DND-41 (cell line): ENCODE measurements around the gene ENPP6.

Source experiments
- ATAC-seq: fragments of 200-7000 bp; cut with Tn5 transposase; 3 replicates; pipeline ENCODE4 v1.9.1; 2021; ENCODE audit warnings: low read depth; ENCODE audit not compliant: insufficient read depth
- DNase-seq: peaks from one replicate; pipeline ENCODE4 v3.0.0-alpha.2; 2020
- H2AFZ ChIP-seq: 2 replicates; pipeline ENCODE4 v1.6.0; 2012; ENCODE audit warnings: low read depth, low read length
- H3K27ac ChIP-seq: 2 replicates; pipeline ENCODE4 v1.5.1; 2012; ENCODE audit warnings: low read length, inconsistent platforms
- H3K27me3 ChIP-seq: fragments of 200-600 bp; sonication (generic); 2 replicates; pipeline ENCODE4 v1.6.0; 2012; ENCODE audit warnings: low read length, mild to moderate bottlenecking, inconsistent platforms; ENCODE audit not compliant: insufficient read depth, poor library complexity
- H3K36me3 ChIP-seq: 2 replicates; pipeline ENCODE4 v1.5.1; 2012; ENCODE audit warnings: low read length, inconsistent platforms; ENCODE audit not compliant: insufficient read depth
- H3K4me1 ChIP-seq: 2 replicates; pipeline ENCODE4 v1.5.1; 2012; ENCODE audit warnings: mild to moderate bottlenecking, low read length; ENCODE audit not compliant: insufficient read depth
- H3K4me2 ChIP-seq: 2 replicates; pipeline ENCODE4 v1.6.0; 2012; ENCODE audit warnings: mild to moderate bottlenecking, moderate library complexity, low read length, inconsistent platforms; ENCODE audit not compliant: insufficient read depth
- H3K4me3 ChIP-seq, 2 experiments: fragments of 200-600 bp in 1 of 2; shearing (Covaris generic) in 1 of 2; 2 replicates each; pipeline ENCODE4 v1.5.1; 2012 to 2016; ENCODE audit warnings: inconsistent platforms in 2 of 2, low read length in 2 of 2, mild to moderate bottlenecking in 2 of 2, low read depth in 1 of 2, moderate library complexity in 1 of 2
- H3K79me2 ChIP-seq: 2 replicates; pipeline ENCODE4 v1.6.0; 2012; ENCODE audit warnings: low read length, inconsistent platforms; ENCODE audit not compliant: insufficient read depth
- H3K9ac ChIP-seq: 2 replicates; pipeline ENCODE4 v1.6.0; 2012; ENCODE audit warnings: low read depth, mild to moderate bottlenecking, inconsistent platforms, low read length, moderate library complexity
- H3K9me3 ChIP-seq: 2 replicates; pipeline ENCODE4 v1.5.1; 2012; ENCODE audit warnings: low read length, moderate library complexity, mild to moderate bottlenecking, inconsistent platforms; ENCODE audit not compliant: insufficient read depth, severe bottlenecking
- H4K20me1 ChIP-seq: 2 replicates; pipeline ENCODE4 v1.6.0; 2012; ENCODE audit warnings: low read length; ENCODE audit not compliant: insufficient read depth
- CTCF ChIP-seq: IDR thresholded peaks from 2 replicates; pipeline ENCODE4 v1.5.1; 2012; ENCODE audit warnings: borderline replicate concordance, low read length, moderate library complexity, mild to moderate bottlenecking; ENCODE audit not compliant: poor library complexity, severe bottlenecking; ENCODE audit errors: extremely low read depth
- EZH2 ChIP-seq: IDR thresholded peaks from 3 replicates; pipeline ENCODE4 v1.6.1; 2012; ENCODE audit warnings: borderline replicate concordance, low read depth, mild to moderate bottlenecking, moderate library complexity, low read length, inconsistent platforms; ENCODE audit not compliant: severe bottlenecking

Gene ENPP6

GRCh38 chr4:184148738-184149637 is 68.7 kb downstream of the ENPP6 start:
- peaks cover 33% of the 10 kb centered on the region for H3K4me1 ChIP-seq
- H3K79me2 ChIP-seq = no peaks in the 10 kb centered on the region
- no peaks in the 10 kb centered on the region for H4K20me1 ChIP-seq
- no peaks in the 10 kb centered on the region for H3K36me3 ChIP-seq
- peak overlapping the region; percentile 35 for H3K4me2 ChIP-seq
- TF ChIP-seq CTCF (no peak), EZH2 (no peak)
- peak overlapping the region; percentile 64 for H2AFZ ChIP-seq
- H3K4me3 ChIP-seq = no peak overlapping the region
- H3K9ac ChIP-seq = peak overlapping the region; percentile 35; the same call in 1 of the 2 replicates
- ATAC-seq (peak; percentile 47; the same call in 2 of the 3 replicates), DNase-seq (no peak)
- no peaks in the 10 kb centered on the region for H3K27me3 ChIP-seq
- peak overlapping the region; percentile 75 for H3K27ac ChIP-seq
- H3K9me3 ChIP-seq = no peaks in the 10 kb centered on the region

- Histone ChIP-seq H3K4me1 (peaks cover 40% of the 10 kb centered on the region), H3K36me3 (no peaks in the 10 kb centered on the region), H4K20me1 (no peaks in the 10 kb centered on the region), H3K4me3 (no peak overlapping the region), H2AFZ (peak overlapping the region; percentile 64), H3K9me3 (no peaks in the 10 kb centered on the region), H3K79me2 (no peaks in the 10 kb centered on the region), H3K4me2 (peak overlapping the region; percentile 35), H3K27ac (peak overlapping the region; percentile 75), H3K27me3 (no peaks in the 10 kb centered on the region), H3K9ac (peak overlapping the region; percentile 35; the same call in 1 of the 2 replicates)
- ATAC-seq (peak; percentile 76), DNase-seq (peak; percentile 57)
- TF ChIP-seq EZH2 (no peak), CTCF (no peak)
Observed at GRCh38 chr4:184147858-184148737, 69.6 kb downstream of the ENPP6 start.

- H4K20me1 ChIP-seq = no peaks in the 10 kb centered on the region
- ATAC-seq (no peak), DNase-seq (no peak)
- no peak overlapping the region for H2AFZ ChIP-seq
- peaks cover 51% of the 10 kb centered on the region for H3K4me1 ChIP-seq
- H3K9ac ChIP-seq = no peak overlapping the region
- TF ChIP-seq CTCF (no peak), EZH2 (no peak)
- H3K27me3 ChIP-seq = no peaks in the 10 kb centered on the region
- peak overlapping the region; percentile 75; the same call in 1 of the 2 replicates for H3K27ac ChIP-seq
- H3K4me3 ChIP-seq = no peak overlapping the region
- no peaks in the 10 kb centered on the region for H3K9me3 ChIP-seq
- no peak overlapping the region for H3K4me2 ChIP-seq
- H3K79me2 ChIP-seq = no peaks in the 10 kb centered on the region
- H3K36me3 ChIP-seq = no peaks in the 10 kb centered on the region
Observed at GRCh38 chr4:184146951-184147350, 70.7 kb downstream of the ENPP6 start.
